PFSK-1 (cell line): ENCODE data around the gene CMTM3.

Experiments used
- FOXP2 ChIP-seq: optimal IDR thresholded peaks from 2 replicates; pipeline ENCODE3; 2011; ENCODE audit warnings: borderline replicate concordance, control low read depth, inconsistent platforms; ENCODE audit not compliant: insufficient read depth; ENCODE audit errors: extremely low read length, extremely low read depth
- POLR2AphosphoS5 ChIP-seq: IDR thresholded peaks from 2 replicates; pipeline ENCODE4 v1.6.1; 2012; ENCODE audit warnings: low read depth, mild to moderate bottlenecking, control low read depth, low read length, moderate library complexity
- SIN3A ChIP-seq: IDR thresholded peaks from 2 replicates; pipeline ENCODE4 v1.6.1; 2012; ENCODE audit warnings: mild to moderate bottlenecking, low read length, moderate library complexity, borderline replicate concordance; ENCODE audit not compliant: insufficient read depth
- TAF1 ChIP-seq: IDR thresholded peaks from 2 replicates; pipeline ENCODE4 v1.6.1; 2012; ENCODE audit warnings: low read length, control low read depth, borderline replicate concordance; ENCODE audit not compliant: insufficient read depth
- TF ChIP-seq, protein P1 (sequence below), 2 experiments: IDR thresholded peaks; 2 replicates each; pipeline versions ENCODE4 v1.6.1 to v1.8.0; 2011 to 2012; ENCODE audit warnings: low read depth in 2 of 2, low read length in 2 of 2, control low read depth in 1 of 2, inconsistent platforms in 1 of 2, mild to moderate bottlenecking in 1 of 2, moderate library complexity in 1 of 2; ENCODE audit not compliant: insufficient read depth in 1 of 2

CMTM3 gene

DNA sequence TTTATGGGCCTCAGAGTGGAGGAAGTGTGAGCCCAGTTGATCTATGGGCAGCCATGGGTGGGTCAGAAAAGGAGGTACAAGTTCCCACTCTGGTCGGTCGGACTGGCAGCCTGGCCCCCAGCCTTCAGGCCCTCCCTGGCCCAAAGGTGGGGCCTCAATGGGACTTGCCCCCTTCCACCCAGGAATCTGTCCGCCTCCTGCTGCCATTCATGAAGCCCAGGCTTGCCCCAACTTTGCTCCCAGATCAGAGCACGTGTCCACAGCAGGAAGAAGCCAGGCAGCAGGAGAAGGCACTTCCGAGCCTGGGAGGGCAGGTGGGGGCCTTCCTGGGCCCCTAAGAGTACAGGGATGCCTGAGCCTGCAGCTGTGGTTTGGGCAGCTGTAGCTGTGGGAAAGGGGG lies 3.0 kb upstream of the CMTM3 start:
- no peak for TF ChIP-seq SIN3A
- TF ChIP-seq TAF1 = no peak
- TF ChIP-seq FOXP2 = no peak
- TF ChIP-seq POLR2AphosphoS5 = no peak
- TF ChIP-seq, protein P1, sequence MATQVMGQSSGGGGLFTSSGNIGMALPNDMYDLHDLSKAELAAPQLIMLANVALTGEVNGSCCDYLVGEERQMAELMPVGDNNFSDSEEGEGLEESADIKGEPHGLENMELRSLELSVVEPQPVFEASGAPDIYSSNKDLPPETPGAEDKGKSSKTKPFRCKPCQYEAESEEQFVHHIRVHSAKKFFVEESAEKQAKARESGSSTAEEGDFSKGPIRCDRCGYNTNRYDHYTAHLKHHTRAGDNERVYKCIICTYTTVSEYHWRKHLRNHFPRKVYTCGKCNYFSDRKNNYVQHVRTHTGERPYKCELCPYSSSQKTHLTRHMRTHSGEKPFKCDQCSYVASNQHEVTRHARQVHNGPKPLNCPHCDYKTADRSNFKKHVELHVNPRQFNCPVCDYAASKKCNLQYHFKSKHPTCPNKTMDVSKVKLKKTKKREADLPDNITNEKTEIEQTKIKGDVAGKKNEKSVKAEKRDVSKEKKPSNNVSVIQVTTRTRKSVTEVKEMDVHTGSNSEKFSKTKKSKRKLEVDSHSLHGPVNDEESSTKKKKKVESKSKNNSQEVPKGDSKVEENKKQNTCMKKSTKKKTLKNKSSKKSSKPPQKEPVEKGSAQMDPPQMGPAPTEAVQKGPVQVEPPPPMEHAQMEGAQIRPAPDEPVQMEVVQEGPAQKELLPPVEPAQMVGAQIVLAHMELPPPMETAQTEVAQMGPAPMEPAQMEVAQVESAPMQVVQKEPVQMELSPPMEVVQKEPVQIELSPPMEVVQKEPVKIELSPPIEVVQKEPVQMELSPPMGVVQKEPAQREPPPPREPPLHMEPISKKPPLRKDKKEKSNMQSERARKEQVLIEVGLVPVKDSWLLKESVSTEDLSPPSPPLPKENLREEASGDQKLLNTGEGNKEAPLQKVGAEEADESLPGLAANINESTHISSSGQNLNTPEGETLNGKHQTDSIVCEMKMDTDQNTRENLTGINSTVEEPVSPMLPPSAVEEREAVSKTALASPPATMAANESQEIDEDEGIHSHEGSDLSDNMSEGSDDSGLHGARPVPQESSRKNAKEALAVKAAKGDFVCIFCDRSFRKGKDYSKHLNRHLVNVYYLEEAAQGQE (IDR thresholded peaks at IDR 0.05; ENCODE audit: insufficient read depth in 1 of 2, low read depth in 2 of 2, low read length in 2 of 2) = no peak

DNA sequence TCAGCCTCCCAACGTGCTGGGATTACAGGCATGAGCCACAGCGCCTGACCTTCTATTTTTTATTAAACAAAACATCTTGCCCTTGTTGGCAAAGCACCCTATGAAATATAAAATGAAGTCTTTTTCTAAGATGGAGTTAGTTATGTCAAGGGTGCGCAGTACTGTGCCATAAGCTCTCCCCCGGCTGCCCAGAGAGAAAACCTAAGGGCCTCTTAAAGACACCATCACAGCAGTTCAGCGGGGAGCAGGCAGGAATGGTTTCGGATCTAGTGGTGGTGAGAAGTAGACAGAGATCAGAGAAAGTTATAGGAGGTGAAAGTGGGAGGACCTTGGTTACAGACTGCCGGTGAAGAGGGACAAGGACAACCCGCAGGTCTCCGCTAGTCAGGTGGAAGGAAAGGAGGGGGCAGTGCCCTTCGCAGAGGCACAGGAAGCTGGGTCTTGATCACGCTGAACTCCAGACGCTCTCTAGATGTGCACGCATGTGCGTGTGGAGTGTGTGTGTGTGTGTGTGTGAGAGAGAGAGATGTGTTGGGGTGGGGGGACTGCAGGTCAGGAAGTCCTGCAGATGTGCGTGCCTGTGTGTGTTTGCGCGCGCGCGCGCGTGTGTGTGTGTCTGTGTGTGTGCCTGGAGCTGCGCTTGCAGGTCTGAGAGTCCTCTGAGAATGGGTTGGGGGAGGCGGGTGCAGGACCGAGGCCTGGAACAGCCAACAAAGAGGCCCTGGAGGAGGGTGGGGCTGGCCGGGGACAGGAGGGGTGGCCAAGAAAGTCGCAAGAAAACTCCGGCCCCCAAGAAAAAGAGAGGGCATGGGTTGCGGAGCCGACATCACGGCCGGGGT lies 748 bp upstream of the CMTM3 start:
- 0 out of 2 replicates have a peak, but pooled peaks have one; percentile 8 for TF ChIP-seq POLR2AphosphoS5
- no peak for TF ChIP-seq SIN3A
- TF ChIP-seq FOXP2 = peak; percentile 44
- TF ChIP-seq, protein P1 (IDR thresholded peaks at IDR 0.05; ENCODE audit: insufficient read depth in 1 of 2, low read depth in 2 of 2, low read length in 2 of 2) = no peak
- 0 out of 2 replicates have a peak, but pooled peaks have one; percentile 33 for TF ChIP-seq TAF1

DNA sequence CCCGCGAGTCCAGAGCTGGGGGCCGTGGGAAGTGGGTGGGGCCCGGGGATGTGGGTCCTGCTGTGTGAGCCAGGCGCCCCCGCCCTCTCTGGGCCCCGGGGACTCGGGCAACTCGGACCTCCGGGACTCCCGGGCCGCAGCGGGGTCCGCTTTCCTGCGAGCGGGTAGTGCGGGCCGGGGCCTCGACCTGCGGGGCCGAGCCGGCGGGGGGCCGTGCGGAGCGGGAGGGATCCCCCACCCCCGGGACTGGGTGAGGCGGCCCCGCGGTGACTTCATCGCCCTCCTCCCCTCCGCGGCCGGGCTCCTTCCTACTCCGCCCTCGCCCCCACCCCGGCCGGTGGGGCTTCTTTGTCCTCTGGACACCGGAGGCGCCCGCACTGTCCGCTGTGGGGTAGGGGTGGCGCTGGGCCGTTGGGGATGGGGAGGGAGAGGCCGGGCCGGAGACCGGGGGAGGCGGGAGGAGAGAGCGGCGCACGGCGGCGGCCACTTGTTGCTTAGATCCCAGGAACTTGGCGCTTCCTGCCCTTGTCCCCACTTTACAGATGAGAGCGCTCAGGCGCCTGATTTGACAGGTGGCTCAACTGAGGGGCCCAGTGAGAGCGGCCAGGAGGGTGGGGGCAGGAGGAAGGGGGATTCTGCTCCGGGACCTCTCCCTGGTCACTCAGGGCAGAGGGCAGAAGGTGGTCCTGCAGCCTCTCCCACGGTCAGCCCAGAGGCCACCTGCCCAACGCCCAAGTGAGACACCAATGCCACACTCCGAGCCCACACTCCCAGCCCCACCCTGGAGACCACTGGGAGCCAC lies 874 bp downstream of the CMTM3 start:
- TF ChIP-seq POLR2AphosphoS5 (no peak), TAF1 (no peak), SIN3A (no peak), FOXP2 (no peak)
- TF ChIP-seq, protein P1 (IDR thresholded peaks at IDR 0.05; ENCODE audit: insufficient read depth in 1 of 2, low read depth in 2 of 2, low read length in 2 of 2) = no peak

DNA sequence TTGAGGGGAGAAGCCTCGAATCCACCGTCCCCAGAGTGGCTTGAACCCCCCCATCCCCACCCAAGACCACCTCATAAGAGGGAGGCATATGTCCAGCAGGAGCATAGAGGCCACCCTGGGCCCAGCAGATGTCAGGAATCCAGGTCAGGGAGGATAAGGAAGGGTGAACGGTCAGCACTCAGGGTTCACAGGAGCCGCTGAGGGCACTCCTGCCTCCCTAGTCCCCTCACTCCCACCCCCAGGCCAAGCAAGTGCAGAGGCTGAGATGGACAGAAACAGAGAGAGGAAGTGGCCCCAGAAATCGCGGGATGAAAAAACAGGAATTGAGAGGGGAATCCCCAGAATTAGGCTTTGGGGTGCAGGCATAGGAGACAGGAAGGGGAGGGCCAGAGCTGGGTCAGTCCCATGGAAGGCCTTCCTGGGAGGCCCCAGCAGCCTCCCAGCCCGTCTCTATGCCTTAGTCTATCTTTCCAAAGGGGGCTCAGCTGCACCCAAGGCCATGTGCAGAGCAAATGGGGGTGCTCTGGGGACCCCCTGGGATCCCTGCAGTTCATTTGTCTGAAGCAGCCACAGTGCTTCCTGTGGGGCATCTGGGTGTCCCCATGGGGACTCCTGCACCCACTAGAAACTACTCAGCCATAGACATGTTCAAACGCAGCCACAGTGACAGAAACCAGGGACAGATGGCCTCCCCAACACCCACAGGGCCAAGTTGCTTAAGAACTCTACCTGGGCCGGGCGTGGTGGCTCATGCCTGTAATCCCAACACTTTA lies 1.7 kb downstream of the CMTM3 start:
- TF ChIP-seq FOXP2 (no peak), TAF1 (no peak), POLR2AphosphoS5 (no peak), SIN3A (no peak)
- TF ChIP-seq, protein P1 (IDR thresholded peaks at IDR 0.05; ENCODE audit: insufficient read depth in 1 of 2, low read depth in 2 of 2, low read length in 2 of 2) = no peak
